H1 (cell line): ENCODE data around the gene PKN1. TPM values are rescaled to one million over a fixed set of nuclear protein-coding genes. Genes with fewer than 3 reads are reported as not detected.

Experiments used
- CTCF ChIA-PET: fragments of 300-600 bp; sonication (Branson Sonifier 250); formaldehyde crosslinking; loops from one replicate; lab custom pipeline; 2021; ENCODE audit not compliant: partially characterized antibody; lab: Charles Lee
- POLR2A ChIA-PET: fragments of 300-600 bp; sonication (Branson Sonifier 250); formaldehyde crosslinking; loops from one replicate; lab custom pipeline; 2021; ENCODE audit warnings: inconsistent platforms; ENCODE audit not compliant: partially characterized antibody; lab: Charles Lee
- DNase-seq, 2 experiments: peaks; one replicate each; pipeline versions ENCODE4 v3.0.0 to v3.0.0-alpha.2; 2010 to 2022; ENCODE audit warnings: low spot score in 2 of 2, low read depth in 1 of 2, mixed read lengths in 1 of 2
- FAIRE-seq: peaks from 2 replicates; lab custom pipeline; 2011; peaks lifted over from hg19 to GRCh38; lab: Jason Lieb, UNC
- H2AFZ ChIP-seq: 2 replicates; pipeline ENCODE4 v1.8.1; 2012; ENCODE audit warnings: low read length, inconsistent platforms
- H2AK5ac ChIP-seq: 2 replicates; pipeline ENCODE4 v1.6.1; 2013; ENCODE audit warnings: low read depth, low read length
- H2BK120ac ChIP-seq: replicated peaks from 2 replicates; pipeline ENCODE3; 2013; ENCODE audit warnings: low read depth, low read length, inconsistent platforms
- H2BK12ac ChIP-seq: 2 replicates; pipeline ENCODE4 v1.6.1; 2013; ENCODE audit warnings: low read depth, low read length
- H2BK15ac ChIP-seq: 2 replicates; pipeline ENCODE4 v1.6.1; 2013; ENCODE audit warnings: low read length
- H2BK20ac ChIP-seq: 2 replicates; pipeline ENCODE4 v1.6.1; 2013; ENCODE audit warnings: low read length
- H2BK5ac ChIP-seq: 2 replicates; pipeline ENCODE4 v1.6.1; 2013; ENCODE audit warnings: low read depth, low read length
- H3K14ac ChIP-seq: 2 replicates; pipeline ENCODE4 v1.6.1; 2013; ENCODE audit warnings: inconsistent platforms; ENCODE audit not compliant: insufficient read length
- H3K18ac ChIP-seq: 2 replicates; pipeline ENCODE4 v1.6.1; 2013; ENCODE audit warnings: low read length; ENCODE audit errors: extremely low read depth
- H3K23ac ChIP-seq: 2 replicates; pipeline ENCODE4 v1.6.1; 2013; ENCODE audit warnings: inconsistent platforms; ENCODE audit not compliant: insufficient read length
- H3K23me2 ChIP-seq: 2 replicates; pipeline ENCODE4 v1.6.1; 2013; ENCODE audit warnings: low read depth, low read length
- H3K27ac ChIP-seq: 2 replicates; pipeline ENCODE4 v1.6.1; 2011; ENCODE audit warnings: low read depth, low read length, inconsistent platforms
- H3K27me3 ChIP-seq, 4 experiments: replicated peaks in 1 of 4; 1 replicate in 1 of 4; 2 replicates in 3 of 4; pipeline versions ENCODE4 v1.6.1 to v1.8.1; 2011 to 2013; ENCODE audit warnings: low read length in 3 of 4, mild to moderate bottlenecking in 3 of 4, inconsistent platforms in 2 of 4, mixed read lengths in 2 of 4, moderate library complexity in 1 of 4; ENCODE audit not compliant: control insufficient read depth in 3 of 4, insufficient read depth in 3 of 4; ENCODE audit errors: extremely low read depth in 1 of 4
- H3K36me3 ChIP-seq, 4 experiments: 2 replicates each; pipeline versions ENCODE4 v1.6.1 to v1.8.1; 2011 to 2013; ENCODE audit warnings: mild to moderate bottlenecking in 4 of 4, low read length in 3 of 4, moderate library complexity in 2 of 4, control low read depth in 1 of 4, inconsistent platforms in 1 of 4; ENCODE audit not compliant: insufficient read depth in 4 of 4, control insufficient read depth in 2 of 4
- H3K4ac ChIP-seq: replicated peaks from 2 replicates; pipeline ENCODE3; 2013; ENCODE audit warnings: low read length, low read depth, mixed read lengths, inconsistent platforms; ENCODE audit not compliant: insufficient read length
- H3K4me1 ChIP-seq, 4 experiments: replicated peaks in 1 of 4; 1 replicate in 1 of 4; 2 replicates in 3 of 4; pipeline versions ENCODE4 v1.6.1 to v1.8.1; 2011 to 2013; ENCODE audit warnings: low read length in 3 of 4, inconsistent platforms in 2 of 4, mixed read lengths in 1 of 4; ENCODE audit not compliant: insufficient read depth in 4 of 4, control insufficient read depth in 3 of 4
- H3K4me2 ChIP-seq, 2 experiments: 2 replicates each; pipeline versions ENCODE4 v1.6.1 to v1.8.1; 2011 to 2013; ENCODE audit warnings: low read depth in 2 of 2, low read length in 2 of 2, control low read depth in 1 of 2, inconsistent platforms in 1 of 2, mild to moderate bottlenecking in 1 of 2; ENCODE audit not compliant: insufficient read depth in 1 of 2
- H3K4me3 ChIP-seq, 4 experiments: fragments of 200-600, 300-600 bp in 1 of 4; sonication (generic), shearing (Covaris generic), sonication (Bioruptor Twin) in 1 of 4; 2 replicates each; pipeline versions ENCODE4 v1.5.1 to v1.8.1; 2011 to 2016; ENCODE audit warnings: low read length in 4 of 4, low read depth in 3 of 4, control low read depth in 2 of 4, inconsistent platforms in 2 of 4, mild to moderate bottlenecking in 2 of 4, mixed read lengths in 1 of 4, moderate library complexity in 1 of 4; ENCODE audit not compliant: insufficient read depth in 2 of 4; ENCODE audit errors: extremely low read depth in 1 of 4
- H3K56ac ChIP-seq: replicated peaks from 2 replicates; pipeline ENCODE3; 2013; ENCODE audit warnings: low read depth, mild to moderate bottlenecking, mixed read lengths, low read length, inconsistent platforms; ENCODE audit not compliant: insufficient read length
- H3K79me1 ChIP-seq: 2 replicates; pipeline ENCODE4 v1.6.1; 2013; ENCODE audit warnings: low read depth, low read length, control low read depth
- H3K79me2 ChIP-seq, 2 experiments: 2 replicates each; pipeline versions ENCODE4 v1.6.1 to v1.8.1; 2012 to 2013; ENCODE audit warnings: low read length in 2 of 2, mild to moderate bottlenecking in 2 of 2, inconsistent platforms in 1 of 2; ENCODE audit not compliant: insufficient read depth in 2 of 2, control insufficient read depth in 1 of 2
- H3K9ac ChIP-seq, 4 experiments: replicated peaks in 1 of 4; 1 replicate in 1 of 4; 2 replicates in 3 of 4; pipeline versions ENCODE4 v1.6.1 to v1.8.1; 2011 to 2013; ENCODE audit warnings: low read depth in 3 of 4, low read length in 3 of 4, control low read depth in 2 of 4, mild to moderate bottlenecking in 2 of 4, moderate library complexity in 2 of 4, inconsistent platforms in 1 of 4; ENCODE audit errors: extremely low read depth in 1 of 4
- H3K9me3 ChIP-seq, 2 experiments: 2 replicates each; pipeline versions ENCODE4 v1.6.1 to v1.8.1; 2012 to 2013; ENCODE audit warnings: mild to moderate bottlenecking in 2 of 2, moderate library complexity in 2 of 2, control low read depth in 1 of 2, inconsistent platforms in 1 of 2, low read depth in 1 of 2, low read length in 1 of 2, mixed read lengths in 1 of 2; ENCODE audit not compliant: insufficient read depth in 2 of 2
- H4K20me1 ChIP-seq, 2 experiments: replicated peaks in 1 of 2; 2 replicates each; pipeline versions ENCODE3 to v1.8.1; 2011 to 2013; ENCODE audit warnings: inconsistent platforms in 2 of 2, low read length in 2 of 2, mild to moderate bottlenecking in 1 of 2; ENCODE audit not compliant: insufficient read depth in 2 of 2, control insufficient read depth in 1 of 2
- H4K5ac ChIP-seq: 2 replicates; pipeline ENCODE4 v1.6.1; 2013; ENCODE audit warnings: low read length, low read depth, mixed read lengths, inconsistent platforms; ENCODE audit not compliant: insufficient read length
- H4K8ac ChIP-seq: 2 replicates; pipeline ENCODE4 v1.8.0; 2013; ENCODE audit warnings: mild to moderate bottlenecking, moderate library complexity, low read length, inconsistent platforms; ENCODE audit not compliant: insufficient read depth; ENCODE audit errors: extremely low read depth
- H4K91ac ChIP-seq: replicated peaks from 2 replicates; pipeline ENCODE3; 2013; ENCODE audit warnings: low read length, mixed read lengths, inconsistent platforms; ENCODE audit not compliant: insufficient read length
- JUN ChIP-seq: IDR thresholded peaks from 2 replicates; pipeline ENCODE4 v1.6.1; 2011; ENCODE audit warnings: low read depth, mild to moderate bottlenecking, improper control_type of control experiment, low read length
- KDM1A ChIP-seq: fragments of 200-600, 300-600 bp; sonication (generic); IDR thresholded peaks from 2 replicates; pipeline ENCODE4 v1.7.1; 2016; ENCODE audit warnings: mild to moderate bottlenecking, low read length, borderline replicate concordance
- KDM4A ChIP-seq: IDR thresholded peaks from one replicate; pipeline ENCODE4 v1.7.1; 2012; ENCODE audit warnings: low read depth, mild to moderate bottlenecking, moderate library complexity, low read length, inconsistent platforms; ENCODE audit not compliant: severe bottlenecking
- MAX ChIP-seq: IDR thresholded peaks from 2 replicates; pipeline ENCODE4 v1.6.1; 2012; ENCODE audit warnings: inconsistent platforms
- PHF8 ChIP-seq: fragments of 200-600 bp; sonication (generic); conservative IDR thresholded peaks from 2 replicates; pipeline ENCODE4 v1.7.1; 2012; ENCODE audit warnings: low read depth, mild to moderate bottlenecking, inconsistent platforms, low read length, moderate library complexity
- SIN3A ChIP-seq, 2 experiments: IDR thresholded peaks in 1 of 2; conservative IDR thresholded peaks in 1 of 2; 2 replicates each; pipeline ENCODE4 v1.6.1; 2011 to 2012; ENCODE audit warnings: low read length in 2 of 2, improper control_type of control experiment in 1 of 2, low read depth in 1 of 2, mild to moderate bottlenecking in 1 of 2
- SIX5 ChIP-seq: IDR thresholded peaks from 2 replicates; pipeline ENCODE4 v1.6.1; 2011; ENCODE audit warnings: mild to moderate bottlenecking, low read depth, low read length
- WGBS, 2 experiments: shearing (Covaris generic) in 1 of 2; methylation state at CpG; one replicate each; pipeline versions ENCODE4 v1.1.6 to v1.1.7; 2013 to 2015; ENCODE audit warnings: low lambda C conversion rate in 2 of 2, mixed read lengths in 2 of 2, inconsistent platforms in 1 of 2, low coverage in 1 of 2, missing lambda C conversion rate in 1 of 2; ENCODE audit not compliant: insufficient replicate concordance in 2 of 2, insufficient coverage in 1 of 2, insufficient read length in 1 of 2; ENCODE audit errors: extremely low coverage in 1 of 2, missing lambda C conversion rate in 1 of 2; 5-methylcytosine and 5-hydroxymethylcytosine counted together
- polyA plus RNA-seq, 7 experiments: library from polyadenylated mRNA; depleted of rRNA in 3 of 7; stranded (reverse) in 5 of 7; unstranded in 2 of 7; fragments of >200 nt in 5 of 7; fragments of 200-250 nt in 2 of 7; gene quantifications; 1 replicate in 5 of 7; 2 replicates in 1 of 7; 4 replicates in 1 of 7; pipeline versions ENCODE4 v1.2.1 to v1.2.3, GENCODE V29; 2011 to 2013; ENCODE audit warnings: missing spikeins in 2 of 7, mixed read lengths in 2 of 7
- total RNA-seq: library from RNA; stranded (reverse); fragmentation: NEBNext Ultra II Directional; extraction: Animal tissue kit (Norgen Biotek cat#: 25700); gene quantifications from 2 replicates; pipeline ENCODE4 v1.2.1, GENCODE V29; 2021

Gene PKN1
- total and polyA plus RNA-seq, 2 of the 8 experiments (the other 6 are each of a cell fraction or from before 2014, with no cell fraction given): 65.2 to 162 TPM

- Histone ChIP-seq H3K36me3 (no peaks in the 10 kb centered on the region; a peak in 3 of 8 replicates), H2BK5ac (no peak overlapping the region; the same call in 1 of the 2 replicates), H3K56ac (peak overlapping the region; percentile 24), H3K4me2 (peak overlapping the region; percentile 75 to 77), H3K4me3 (peak overlapping the region; percentile 46 to 80 (median 69)), H3K27ac (no peak overlapping the region), H3K4me1 (peaks cover 0 to 13% (median 6%) of the 10 kb centered on the region in 4 experiments; a peak in 5 of 7 replicates), H3K23me2 (peaks cover 7% of the 10 kb centered on the region; the same call in 1 of the 2 replicates), H2BK15ac (no peak overlapping the region), H3K27me3 (no peaks in the 10 kb centered on the region), H2AK5ac (no peak overlapping the region), H4K20me1 (peaks cover 0 to 10% of the 10 kb centered on the region in 2 experiments), H3K4ac (no peak overlapping the region), H3K18ac (no peak overlapping the region), H3K9ac (peak overlapping the region in 3 of 4 experiments; percentile 13 to 46 (median 35); a peak in 3 of 7 replicates), H2BK20ac (no peak overlapping the region), H3K79me1 (peaks cover 3% of the 10 kb centered on the region), H4K8ac (no peak overlapping the region), H2BK120ac (no peak overlapping the region), H4K91ac (no peak overlapping the region), H3K14ac (no peak overlapping the region), H3K9me3 (no peaks in the 10 kb centered on the region), H3K79me2 (peaks cover 0 to 11% of the 10 kb centered on the region in 2 experiments; a peak in 2 of 4 replicates), H2BK12ac (no peak overlapping the region), H2AFZ (no peak overlapping the region), H3K23ac (no peak overlapping the region), H4K5ac (no peak overlapping the region)
- FAIRE-seq (no peak), DNase-seq (no peak)
- no peak for TF ChIP-seq JUN
- 0 out of 2 replicates have a peak, but pooled peaks have one; percentile 7 for TF ChIP-seq KDM1A
- peak; percentile 65; the same call in 1 of the 2 replicates for TF ChIP-seq PHF8
- peak; percentile 47 for TF ChIP-seq KDM4A
- no peak for TF ChIP-seq SIX5
- 0 out of 4 replicates have a peak, but pooled peaks of 1 of the 2 experiments have one; percentile 31 for TF ChIP-seq SIN3A (conservative IDR thresholded peaks at IDR 0.05 in 1 of 2, IDR thresholded peaks at IDR 0.05 in 1 of 2; ENCODE audit: low read depth in 1 of 2, low read length in 2 of 2)
- TF ChIP-seq MAX: no peak
- WGBS, 2 experiments: 2% methylated on average over 11 of the region's 28 CpGs; no CpG with 5 or more reads in 1 of the 2 experiments
- POLR2A ChIA-PET: interaction anchor here (0.9 to 6.0 kb wide), 9 partner anchors 9 to 60 kb away, joined by 3 to 45 read pairs (median 5); partner anchors contain the start of gene DNAJB1
- CTCF ChIA-PET: interaction anchor here (0.6 to 3.8 kb wide), 10 partner anchors 9 to 463 kb away, joined by 3 to 24 read pairs (median 3); no protein-coding TSS in a partner anchor
Measured at GRCh38 chr19:14495672-14496028, 62.5 kb downstream of the PKN1 start.
